Activated naive CD4-positive, alpha-beta T cell (primary cell): Measurements from ENCODE around the gene GBF1.
"Not testable (repeated sequence)": the region's sequence is repeated elsewhere in the genome, so short reads cannot be mapped to it uniquely, and the experiment has no call there.

ENCODE experiments used
- DNase-seq, 4 experiments: peaks; one replicate each; lab custom pipeline; 2025; lab: John Stamatoyannopoulos, UW

The GBF1 gene

DNA sequence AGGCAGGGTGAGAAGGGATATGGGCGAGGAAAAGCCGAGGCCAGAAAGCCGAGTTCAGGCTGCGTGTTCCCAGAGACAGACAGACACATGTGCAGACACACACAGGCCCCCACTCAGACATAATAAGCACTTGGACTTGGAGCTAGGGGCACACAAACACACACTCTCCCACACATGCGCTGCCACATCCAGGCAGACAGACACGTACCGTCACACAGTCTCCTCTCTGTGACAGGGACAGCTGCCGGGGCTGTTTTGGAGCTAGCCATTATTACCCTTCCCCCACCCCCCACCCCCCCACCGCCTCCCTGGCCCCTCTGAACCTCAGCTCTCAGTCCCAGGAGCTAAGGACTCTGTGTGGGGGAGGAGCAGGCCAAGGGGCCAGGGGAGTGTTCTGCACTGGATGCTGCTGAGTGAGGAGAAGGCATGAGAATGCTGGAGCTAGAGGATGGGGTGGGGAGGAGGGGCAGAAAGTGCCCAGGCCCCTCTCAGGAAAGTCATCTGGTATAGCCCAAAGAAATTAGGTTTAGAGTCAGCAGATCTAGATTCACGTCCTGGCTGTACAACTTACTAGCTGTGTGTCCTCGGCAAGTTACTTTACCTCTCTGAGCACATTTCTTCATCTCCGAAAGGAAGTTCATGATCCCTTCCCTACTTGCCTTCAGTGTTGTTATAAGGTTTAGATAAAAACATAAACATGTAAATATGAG lies 10.3 kb upstream of the GBF1 start:
- no peak for DNase-seq

GRCh38 chr10:102235598-102235920 lies 9.8 kb upstream of the GBF1 start:
- no peak for DNase-seq

DNA sequence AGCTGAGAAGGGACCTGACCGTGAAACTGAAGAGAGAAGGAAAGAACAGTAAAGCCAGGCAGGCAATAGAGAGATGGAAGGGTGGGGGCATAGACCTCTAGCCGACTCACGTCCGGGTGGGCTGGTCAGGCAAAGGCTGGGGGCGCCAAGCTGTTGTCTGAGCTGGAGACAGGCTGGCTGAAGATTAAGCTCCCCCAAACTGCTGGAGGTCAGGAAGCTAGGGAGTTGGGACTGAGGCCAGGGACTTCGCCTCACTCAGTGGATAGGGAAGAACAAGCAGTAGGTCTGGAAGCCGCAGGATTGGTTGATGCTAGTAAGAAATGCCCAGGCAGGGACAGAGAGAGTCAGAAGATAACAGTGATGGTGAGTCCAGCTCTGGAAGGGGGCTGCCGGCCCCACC lies 9.3 kb upstream of the GBF1 start:
- DNase-seq, result no peak

DNA sequence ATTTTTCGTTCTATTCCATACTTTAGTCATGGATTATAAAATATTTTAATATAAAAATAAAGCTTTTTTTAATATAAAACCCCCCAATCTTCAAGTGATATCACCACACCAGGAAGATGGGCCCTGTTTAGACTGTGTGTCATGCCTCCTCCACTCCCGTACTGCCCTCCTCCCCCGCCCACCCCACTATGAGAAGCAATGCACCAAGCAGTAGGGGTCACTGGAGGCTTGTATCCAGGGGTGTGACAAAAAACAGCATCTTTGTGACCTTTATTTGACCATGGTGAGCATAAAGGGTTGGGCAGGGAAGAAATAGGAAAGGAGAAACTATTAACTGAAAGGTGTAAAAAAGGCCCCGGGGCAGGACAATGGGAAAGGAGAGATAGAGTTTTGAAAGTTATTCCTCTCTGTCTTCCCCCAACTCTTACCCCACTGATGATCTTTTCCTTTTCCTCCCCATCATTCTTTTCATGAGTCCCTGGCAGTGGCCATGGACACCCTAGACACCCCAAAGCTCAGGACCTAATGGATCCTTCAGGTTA lies 7.5 kb upstream of the GBF1 start:
- no peak for DNase-seq

- no peak for DNase-seq
Observed at GRCh38 chr10:102240467-102241031, 4.8 kb upstream of the GBF1 start.

DNA sequence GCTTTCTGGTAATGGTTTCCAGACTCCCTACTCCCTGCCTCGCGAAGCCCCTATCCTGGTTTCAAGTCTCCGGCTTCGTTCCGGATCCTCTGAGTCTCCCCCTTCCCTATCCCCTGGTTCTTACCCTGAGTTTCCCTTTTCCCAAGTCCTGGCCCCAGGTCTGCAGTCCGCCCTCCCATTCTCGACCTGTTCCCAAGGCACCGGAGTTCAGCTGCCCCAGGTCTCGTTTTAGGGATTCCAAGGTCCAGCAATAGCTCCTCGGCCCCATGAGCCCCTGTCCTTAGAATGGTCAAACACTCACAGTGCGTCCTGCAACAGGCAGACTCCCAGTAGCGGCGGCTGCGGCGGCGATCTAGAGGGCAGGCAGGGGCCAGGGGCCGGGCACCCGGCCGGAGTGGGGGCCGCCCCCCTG lies 4.3 kb upstream of the GBF1 start:
- DNase-seq, result no peak

GRCh38 chr10:102241444-102242117 lies 3.8 kb upstream of the GBF1 start, which contains the start of gene PITX3:
TSS of gene PITX3 (minus strand) at chr10:102241512. CDS start at chr10:102232080, 9,432 bp downstream.
- peak; percentile 57 to 75 (median 64) for DNase-seq

DNA sequence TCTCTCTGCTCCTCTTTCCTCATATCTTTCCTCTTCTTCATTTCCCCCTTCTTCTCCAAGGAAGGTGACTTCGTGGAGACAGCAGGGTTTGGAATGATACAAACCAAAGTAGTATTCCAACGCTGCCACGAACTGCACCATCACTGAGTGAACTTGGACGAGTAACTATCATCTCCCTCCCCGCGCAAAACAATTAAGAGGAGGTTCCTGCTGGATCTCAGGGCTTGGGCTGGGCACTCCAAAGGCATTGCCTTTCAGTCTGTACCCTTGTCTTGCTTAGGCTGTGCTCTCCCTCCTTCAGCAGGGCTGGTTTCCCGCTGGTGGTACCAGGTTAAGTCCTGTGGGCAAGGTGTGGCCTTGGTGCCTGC lies 3.2 kb upstream of the GBF1 start:
- no peak for DNase-seq

DNA sequence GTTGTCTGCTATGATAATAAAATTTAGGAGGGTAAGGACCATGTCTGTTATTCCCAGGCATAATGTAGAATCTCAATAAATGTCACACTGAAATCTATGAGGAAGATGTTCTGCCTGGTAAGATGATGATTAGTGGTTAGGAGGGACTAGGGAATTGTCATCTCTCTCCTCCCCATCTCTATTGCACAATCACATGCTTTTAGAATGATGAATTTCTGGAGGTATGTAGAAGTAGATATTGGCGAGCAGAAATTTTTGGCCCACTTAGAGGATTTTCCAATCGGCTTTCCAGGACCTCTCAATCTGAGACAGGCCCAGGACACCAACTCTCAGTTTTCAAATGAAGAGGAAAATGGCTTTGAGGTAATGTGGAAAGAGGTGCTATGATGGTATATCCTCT lies 2.0 kb upstream of the GBF1 start:
- DNase-seq, result no peak

GRCh38 chr10:102245932-102246251 lies 560 bp downstream of the GBF1 start:
- DNase-seq, result no peak

- DNase-seq, result no peak
Observed at GRCh38 chr10:102246261-102246660, 929 bp downstream of the GBF1 start.

GRCh38 chr10:102247734-102248133 lies 2.4 kb downstream of the GBF1 start:
- no peak for DNase-seq

- not testable (repeated sequence) for DNase-seq
Observed at GRCh38 chr10:102252508-102252907, 7.2 kb downstream of the GBF1 start.

GRCh38 chr10:102254426-102254825 lies 9.1 kb downstream of the GBF1 start:
- DNase-seq, result no peak

- no peak for DNase-seq
Observed at GRCh38 chr10:102255404-102255803, 10.1 kb downstream of the GBF1 start.

GRCh38 chr10:102261196-102261595 lies 15.9 kb downstream of the GBF1 start:
- no peak for DNase-seq

DNA sequence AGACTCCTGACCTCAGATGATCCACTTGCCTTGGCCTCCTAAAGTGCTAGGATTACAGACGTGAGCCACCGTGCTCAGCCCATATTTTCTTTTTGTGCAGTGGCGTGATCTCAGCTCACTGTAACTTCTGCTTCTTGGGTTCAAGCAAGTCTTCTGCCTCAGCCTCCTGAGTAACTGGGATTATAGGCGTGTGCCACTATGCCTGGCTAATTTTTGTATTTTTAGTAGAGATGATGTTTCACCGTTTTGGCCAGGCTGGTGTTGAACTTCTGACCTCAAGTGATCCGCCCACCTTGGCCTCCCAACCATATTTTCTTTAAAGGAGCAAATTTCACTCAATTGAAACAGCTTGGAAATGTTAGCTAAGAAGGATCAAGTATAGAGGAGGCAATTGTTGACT lies 16.5 kb downstream of the GBF1 start:
- DNase-seq, result no peak

- no peak for DNase-seq
Observed at GRCh38 chr10:102262744-102263370, 17.5 kb downstream of the GBF1 start.

GRCh38 chr10:102264371-102264770 lies 19.0 kb downstream of the GBF1 start:
- no peak for DNase-seq

DNA sequence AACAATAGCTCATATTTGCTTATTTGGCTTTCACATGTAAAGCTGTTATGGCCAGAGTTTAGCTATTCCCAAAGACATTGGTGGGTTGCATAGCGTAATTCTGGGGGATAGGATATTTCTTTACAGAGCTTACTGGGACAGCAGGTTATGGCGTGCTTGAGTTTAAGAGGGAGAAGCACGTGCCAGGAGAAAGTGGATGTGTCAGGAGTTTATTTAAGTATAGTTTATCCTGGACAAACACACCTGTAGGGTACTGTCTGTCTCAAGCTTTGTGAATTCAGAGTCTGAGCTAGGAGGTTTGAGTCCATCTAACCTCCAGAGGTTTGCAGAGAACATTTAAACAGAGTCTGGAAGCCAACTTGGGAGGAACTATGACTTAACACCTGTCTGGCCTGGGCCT lies 21.3 kb downstream of the GBF1 start:
- no peak for DNase-seq

DNA sequence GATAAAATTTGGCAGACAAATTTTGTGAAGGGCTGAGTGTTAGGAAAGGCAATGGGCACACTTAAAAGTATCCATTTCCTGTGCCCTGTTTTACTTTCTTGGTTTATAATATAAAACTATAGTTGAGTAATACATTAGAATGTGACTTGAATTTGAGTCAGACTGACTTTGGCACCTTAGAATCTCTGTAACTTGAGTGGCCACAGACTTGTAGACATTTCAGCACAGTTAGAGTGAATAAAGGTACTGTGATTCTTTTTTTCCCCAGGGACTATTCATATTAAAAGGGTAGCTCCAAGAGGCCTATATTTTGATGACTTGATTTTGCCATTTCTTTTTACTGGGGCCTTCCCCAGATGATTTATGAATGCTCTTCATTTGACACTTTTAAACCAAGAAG lies 22.4 kb downstream of the GBF1 start:
- no peak for DNase-seq

GRCh38 chr10:102268375-102268888 lies 23.1 kb downstream of the GBF1 start:
- DNase-seq, result no peak

DNA sequence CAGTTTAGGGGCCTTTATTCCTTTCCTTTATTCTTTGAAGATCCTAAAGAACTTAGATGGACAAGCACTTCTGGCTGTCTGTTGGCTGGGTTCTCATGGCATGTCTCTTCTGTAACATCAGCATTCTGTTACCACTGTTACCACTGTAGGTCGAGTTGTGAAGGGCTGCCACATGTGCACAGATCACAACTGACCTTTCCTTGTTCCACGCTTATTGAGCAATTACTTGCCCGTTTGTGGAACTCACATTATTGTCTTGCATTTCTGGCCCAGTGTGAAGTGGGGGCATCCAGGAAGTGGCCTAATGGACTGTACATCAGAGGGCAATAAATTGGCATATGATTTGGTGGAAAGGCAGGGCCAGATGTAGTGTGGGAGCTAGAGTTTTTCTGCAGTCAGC lies 23.7 kb downstream of the GBF1 start:
- DNase-seq, result no peak
